B cell (primary cell): ENCODE results near the gene ATG3.

Source experiments
- EZH2 ChIP-seq: IDR thresholded peaks from 2 replicates; pipeline ENCODE4 v1.6.1; 2012; ENCODE audit warnings: borderline replicate concordance, low read depth, mild to moderate bottlenecking, moderate library complexity, low read length; ENCODE audit not compliant: insufficient read depth, poor library complexity, severe bottlenecking
- TF ChIP-seq, protein P1 (sequence below): fragments of 200-600 bp; IDR thresholded peaks from one replicate; pipeline ENCODE4 v1.8.0; 2022; ENCODE audit warnings: antibody characterized with exemption, mild to moderate bottlenecking

- TF ChIP-seq, protein P1, sequence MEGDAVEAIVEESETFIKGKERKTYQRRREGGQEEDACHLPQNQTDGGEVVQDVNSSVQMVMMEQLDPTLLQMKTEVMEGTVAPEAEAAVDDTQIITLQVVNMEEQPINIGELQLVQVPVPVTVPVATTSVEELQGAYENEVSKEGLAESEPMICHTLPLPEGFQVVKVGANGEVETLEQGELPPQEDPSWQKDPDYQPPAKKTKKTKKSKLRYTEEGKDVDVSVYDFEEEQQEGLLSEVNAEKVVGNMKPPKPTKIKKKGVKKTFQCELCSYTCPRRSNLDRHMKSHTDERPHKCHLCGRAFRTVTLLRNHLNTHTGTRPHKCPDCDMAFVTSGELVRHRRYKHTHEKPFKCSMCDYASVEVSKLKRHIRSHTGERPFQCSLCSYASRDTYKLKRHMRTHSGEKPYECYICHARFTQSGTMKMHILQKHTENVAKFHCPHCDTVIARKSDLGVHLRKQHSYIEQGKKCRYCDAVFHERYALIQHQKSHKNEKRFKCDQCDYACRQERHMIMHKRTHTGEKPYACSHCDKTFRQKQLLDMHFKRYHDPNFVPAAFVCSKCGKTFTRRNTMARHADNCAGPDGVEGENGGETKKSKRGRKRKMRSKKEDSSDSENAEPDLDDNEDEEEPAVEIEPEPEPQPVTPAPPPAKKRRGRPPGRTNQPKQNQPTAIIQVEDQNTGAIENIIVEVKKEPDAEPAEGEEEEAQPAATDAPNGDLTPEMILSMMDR: no peak
- TF ChIP-seq EZH2: no peak
Measured at GRCh38 chr3:112593258-112593657, 31.5 kb upstream of the ATG3 start.
